Ureter (tissue), 1 donor: ENCODE results near the gene MARCKSL1. TPM values are rescaled to one million over a fixed set of nuclear protein-coding genes. Genes with fewer than 3 reads are reported as not detected.
A peak's percentile ranks its signal among the peaks of the same experiment; 100 is the strongest.
"Not testable (repeated sequence)": the region's sequence is repeated elsewhere in the genome, so short reads cannot be mapped to it uniquely, and the experiment has no call there.

Experiments used
- DNase-seq: peaks from one replicate; pipeline ENCODE4 v3.0.0-alpha.2; 2020; ENCODE audit warnings: low spot score
- total RNA-seq: library from RNA; stranded (reverse); gene quantifications from one replicate; pipeline ENCODE4 v1.2.4, GENCODE V29; 2023
- donor health status: DM: yes; HTN: yes; CAD: no.

Gene MARCKSL1
- total RNA-seq, 1 donor from 2014 or later, result 117 TPM

GRCh38 chr1:32333251-32333963, 2.6 kb downstream of the MARCKSL1 start:
- DNase-seq, result no peak

GRCh38 chr1:32332290-32333079, 3.5 kb downstream of the MARCKSL1 start:
- no peak for DNase-seq

- no peak for DNase-seq
Observed at GRCh38 chr1:32331549-32331948, 4.5 kb downstream of the MARCKSL1 start.

GRCh38 chr1:32330558-32331151, 5.4 kb downstream of the MARCKSL1 start:
- DNase-seq, result no peak

- no peak for DNase-seq
Observed at GRCh38 chr1:32329931-32330466, 6.0 kb downstream of the MARCKSL1 start.

- no peak for DNase-seq
Observed at GRCh38 chr1:32327204-32327603, 8.8 kb downstream of the MARCKSL1 start.

- DNase-seq, result peak; percentile 56
Observed at GRCh38 chr1:32321712-32322291, 14.2 kb downstream of the MARCKSL1 start.

- DNase-seq, result no peak
Observed at GRCh38 chr1:32318127-32318869, 17.7 kb downstream of the MARCKSL1 start.

- DNase-seq, result no peak
Observed at GRCh38 chr1:32316903-32317277, 19.1 kb downstream of the MARCKSL1 start.

GRCh38 chr1:32311709-32312393, 24.2 kb downstream of the MARCKSL1 start:
- no peak for DNase-seq

- DNase-seq, result no peak
Observed at GRCh38 chr1:32309960-32310359, 26.1 kb downstream of the MARCKSL1 start.

- DNase-seq, result no peak
Observed at GRCh38 chr1:32307324-32307723, 28.7 kb downstream of the MARCKSL1 start.

- no peak for DNase-seq
Observed at GRCh38 chr1:32305310-32305709, 30.7 kb downstream of the MARCKSL1 start.

GRCh38 chr1:32303997-32304622, 31.9 kb downstream of the MARCKSL1 start:
- no peak for DNase-seq

- no peak for DNase-seq
Observed at GRCh38 chr1:32303358-32303757, 32.7 kb downstream of the MARCKSL1 start.

GRCh38 chr1:32299327-32299726, 36.7 kb downstream of the MARCKSL1 start:
- DNase-seq, result no peak

- not testable (repeated sequence) for DNase-seq
Observed at GRCh38 chr1:32298211-32298610, 37.8 kb downstream of the MARCKSL1 start.

- peak; percentile 95 for DNase-seq
Observed at GRCh38 chr1:32291708-32292538, 44.1 kb downstream of the MARCKSL1 start, which contains the start of gene HDAC1. Gene HDAC1 (plus strand): TSS chr1:32292083. CDS start chr1:32292170, 87 bp downstream.

- no peak for DNase-seq
Observed at GRCh38 chr1:32291145-32291707, 44.8 kb downstream of the MARCKSL1 start.
